DND-41 (cell line): ENCODE measurements around the gene MSANTD1.

ENCODE experiments used
- ATAC-seq: fragments of 200-7000 bp; cut with Tn5 transposase; 3 replicates; pipeline ENCODE4 v1.9.1; 2021; ENCODE audit warnings: low read depth; ENCODE audit not compliant: insufficient read depth
- DNase-seq: peaks from one replicate; pipeline ENCODE4 v3.0.0-alpha.2; 2020
- H2AFZ ChIP-seq: 2 replicates; pipeline ENCODE4 v1.6.0; 2012; ENCODE audit warnings: low read depth, low read length
- H3K27ac ChIP-seq: 2 replicates; pipeline ENCODE4 v1.5.1; 2012; ENCODE audit warnings: low read length, inconsistent platforms
- H3K27me3 ChIP-seq: fragments of 200-600 bp; sonication (generic); 2 replicates; pipeline ENCODE4 v1.6.0; 2012; ENCODE audit warnings: low read length, mild to moderate bottlenecking, inconsistent platforms; ENCODE audit not compliant: insufficient read depth, poor library complexity
- H3K36me3 ChIP-seq: 2 replicates; pipeline ENCODE4 v1.5.1; 2012; ENCODE audit warnings: low read length, inconsistent platforms; ENCODE audit not compliant: insufficient read depth
- H3K4me1 ChIP-seq: 2 replicates; pipeline ENCODE4 v1.5.1; 2012; ENCODE audit warnings: mild to moderate bottlenecking, low read length; ENCODE audit not compliant: insufficient read depth
- H3K4me2 ChIP-seq: 2 replicates; pipeline ENCODE4 v1.6.0; 2012; ENCODE audit warnings: mild to moderate bottlenecking, moderate library complexity, low read length, inconsistent platforms; ENCODE audit not compliant: insufficient read depth
- H3K4me3 ChIP-seq, 2 experiments: fragments of 200-600 bp in 1 of 2; shearing (Covaris generic) in 1 of 2; 2 replicates each; pipeline ENCODE4 v1.5.1; 2012 to 2016; ENCODE audit warnings: inconsistent platforms in 2 of 2, low read length in 2 of 2, mild to moderate bottlenecking in 2 of 2, low read depth in 1 of 2, moderate library complexity in 1 of 2
- H3K79me2 ChIP-seq: 2 replicates; pipeline ENCODE4 v1.6.0; 2012; ENCODE audit warnings: low read length, inconsistent platforms; ENCODE audit not compliant: insufficient read depth
- H3K9ac ChIP-seq: 2 replicates; pipeline ENCODE4 v1.6.0; 2012; ENCODE audit warnings: low read depth, mild to moderate bottlenecking, inconsistent platforms, low read length, moderate library complexity
- H3K9me3 ChIP-seq: 2 replicates; pipeline ENCODE4 v1.5.1; 2012; ENCODE audit warnings: low read length, moderate library complexity, mild to moderate bottlenecking, inconsistent platforms; ENCODE audit not compliant: insufficient read depth, severe bottlenecking
- H4K20me1 ChIP-seq: 2 replicates; pipeline ENCODE4 v1.6.0; 2012; ENCODE audit warnings: low read length; ENCODE audit not compliant: insufficient read depth
- CTCF ChIP-seq: IDR thresholded peaks from 2 replicates; pipeline ENCODE4 v1.5.1; 2012; ENCODE audit warnings: borderline replicate concordance, low read length, moderate library complexity, mild to moderate bottlenecking; ENCODE audit not compliant: poor library complexity, severe bottlenecking; ENCODE audit errors: extremely low read depth
- EZH2 ChIP-seq: IDR thresholded peaks from 3 replicates; pipeline ENCODE4 v1.6.1; 2012; ENCODE audit warnings: borderline replicate concordance, low read depth, mild to moderate bottlenecking, moderate library complexity, low read length, inconsistent platforms; ENCODE audit not compliant: severe bottlenecking

MSANTD1 gene

GRCh38 chr4:3276986-3277385, 28.0 kb downstream of the MSANTD1 start:
- Histone ChIP-seq H3K79me2 (no peaks in the 10 kb centered on the region), H3K9ac (no peak overlapping the region), H3K4me3 (no peak overlapping the region), H3K9me3 (no peaks in the 10 kb centered on the region), H3K27ac (no peak overlapping the region), H3K4me2 (no peak overlapping the region), H3K27me3 (peaks cover 5% of the 10 kb centered on the region), H3K4me1 (no peaks in the 10 kb centered on the region), H3K36me3 (no peaks in the 10 kb centered on the region), H2AFZ (no peak overlapping the region), H4K20me1 (no peaks in the 10 kb centered on the region)
- DNase-seq (no peak), ATAC-seq (no peak)
- TF ChIP-seq CTCF: no peak
- TF ChIP-seq EZH2: no peak

GRCh38 chr4:3280466-3280865, 31.5 kb downstream of the MSANTD1 start:
- Histone ChIP-seq H2AFZ (no peak overlapping the region), H3K9ac (no peak overlapping the region), H3K27ac (no peak overlapping the region), H3K27me3 (peaks cover 2% of the 10 kb centered on the region), H3K9me3 (no peaks in the 10 kb centered on the region), H3K4me2 (no peak overlapping the region), H4K20me1 (no peaks in the 10 kb centered on the region), H3K36me3 (no peaks in the 10 kb centered on the region), H3K4me1 (no peaks in the 10 kb centered on the region), H3K79me2 (no peaks in the 10 kb centered on the region), H3K4me3 (no peak overlapping the region)
- no peak for DNase-seq
- no peak for ATAC-seq
- no peak for TF ChIP-seq EZH2
- no peak for TF ChIP-seq CTCF

- no peaks in the 10 kb centered on the region for H3K36me3 ChIP-seq
- ATAC-seq: no peak
- H3K27me3 ChIP-seq: peaks cover 2% of the 10 kb centered on the region
- H4K20me1 ChIP-seq: peaks cover 1% of the 10 kb centered on the region; the same call in 1 of the 2 replicates
- no peaks in the 10 kb centered on the region for H3K4me1 ChIP-seq
- DNase-seq: no peak
- H3K9me3 ChIP-seq: no peaks in the 10 kb centered on the region
- H3K4me2 ChIP-seq: no peak overlapping the region
- no peak overlapping the region for H3K4me3 ChIP-seq
- H2AFZ ChIP-seq: no peak overlapping the region
- H3K9ac ChIP-seq: no peak overlapping the region
- TF ChIP-seq CTCF (no peak), EZH2 (no peak)
- H3K79me2 ChIP-seq: no peaks in the 10 kb centered on the region
- no peak overlapping the region for H3K27ac ChIP-seq
Measured at GRCh38 chr4:3283483-3283882, 34.5 kb downstream of the MSANTD1 start.

- peaks cover 4% of the 10 kb centered on the region for H3K27me3 ChIP-seq
- DNase-seq: peak; percentile 0
Measured at GRCh38 chr4:3283916-3284315, 35.0 kb downstream of the MSANTD1 start.

More at GRCh38 chr4:3283916-3284315, 35.0 kb downstream of the MSANTD1 start:
- Histone ChIP-seq H3K36me3 (no peaks in the 10 kb centered on the region), H3K79me2 (no peaks in the 10 kb centered on the region), H3K9ac (no peak overlapping the region), H3K4me2 (no peak overlapping the region), H4K20me1 (peaks cover 5% of the 10 kb centered on the region; the same call in 1 of the 2 replicates), H3K9me3 (no peaks in the 10 kb centered on the region), H3K27ac (no peak overlapping the region), H3K4me3 (no peak overlapping the region), H2AFZ (no peak overlapping the region), H3K4me1 (no peaks in the 10 kb centered on the region)
- no peak for ATAC-seq
- TF ChIP-seq EZH2 (no peak), CTCF (no peak)
